Measurements from ENCODE around the gene ATRN.

DNA sequence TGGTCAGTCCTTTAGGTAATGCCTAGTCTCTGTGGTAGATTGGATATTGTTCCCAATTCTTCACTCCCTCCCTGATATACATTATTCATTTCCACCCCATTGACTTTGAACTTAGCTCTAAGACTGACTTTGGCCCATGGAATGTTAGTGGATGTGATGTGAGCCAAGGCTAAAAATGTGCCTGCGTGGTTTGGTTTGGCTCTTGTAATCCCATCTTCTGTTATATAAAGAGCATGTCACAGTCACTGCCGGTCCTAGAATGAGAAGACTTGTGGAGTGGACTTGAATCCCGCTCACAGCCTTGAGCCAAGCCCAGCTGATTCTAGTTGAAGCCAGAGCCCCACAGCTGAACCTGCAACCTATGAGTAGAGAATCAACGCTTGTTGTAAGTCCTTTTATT is 39.7 kb upstream of the ATRN start:
- TF ChIP-seq EZH2 (IDR thresholded peaks at IDR 0.05; ENCODE audit: low read depth, low read length, severe bottlenecking): no peak
- TF ChIP-seq CTCF (IDR thresholded peaks at IDR 0.05; ENCODE audit: control extremely low read depth in 1 of 3, insufficient read depth in 1 of 3, low read depth in 1 of 3, low read length in 3 of 3): no peak
- no peak for TF ChIP-seq SIX5 (IDR thresholded peaks at IDR 0.05; ENCODE audit: low read depth, low read length)
- no peak for TF ChIP-seq HDAC6 (IDR thresholded peaks at IDR 0.05; ENCODE audit: low read depth, low read length)
- TF ChIP-seq CEBPB (IDR thresholded peaks at IDR 0.05; ENCODE audit: low read depth, low read length): no peak
- TF ChIP-seq BRCA1 (IDR thresholded peaks at IDR 0.05; ENCODE audit: low read depth, low read length): no peak
- no peak for TF ChIP-seq POLR2A (IDR thresholded peaks at IDR 0.05; ENCODE audit: control extremely low read depth in 1 of 2, low read depth in 2 of 2, low read length in 2 of 2)
- TF ChIP-seq RAD21 (IDR thresholded peaks at IDR 0.05 in 1 of 2, conservative IDR thresholded peaks at IDR 0.05 in 1 of 2; ENCODE audit: low read depth in 2 of 2, low read length in 2 of 2): no peak
- TF ChIP-seq POLR2AphosphoS5 (IDR thresholded peaks at IDR 0.05; ENCODE audit: low read depth, low read length): no peak
- TF ChIP-seq, protein P1, sequence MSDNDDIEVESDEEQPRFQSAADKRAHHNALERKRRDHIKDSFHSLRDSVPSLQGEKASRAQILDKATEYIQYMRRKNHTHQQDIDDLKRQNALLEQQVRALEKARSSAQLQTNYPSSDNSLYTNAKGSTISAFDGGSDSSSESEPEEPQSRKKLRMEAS (IDR thresholded peaks at IDR 0.05): no peak
- no peak for TF ChIP-seq CHD2 (IDR thresholded peaks at IDR 0.05; ENCODE audit: low read length)
- no peak for TF ChIP-seq ASH2L (IDR thresholded peaks at IDR 0.05; ENCODE audit: low read length)
- no peak for TF ChIP-seq TBP (IDR thresholded peaks at IDR 0.05; ENCODE audit: low read depth, low read length)
- TF ChIP-seq TAF1 (IDR thresholded peaks at IDR 0.05; ENCODE audit: low read depth, low read length): no peak

All from H1 (cell line).